ENCODE data around the gene GNB1L. TPM values are rescaled to one million over a fixed set of nuclear protein-coding genes. Genes with fewer than 3 reads are reported as not detected.

GNB1L gene
- polyA plus RNA-seq, 1 donor from 2014 or later, result 16.5 TPM

DNA sequence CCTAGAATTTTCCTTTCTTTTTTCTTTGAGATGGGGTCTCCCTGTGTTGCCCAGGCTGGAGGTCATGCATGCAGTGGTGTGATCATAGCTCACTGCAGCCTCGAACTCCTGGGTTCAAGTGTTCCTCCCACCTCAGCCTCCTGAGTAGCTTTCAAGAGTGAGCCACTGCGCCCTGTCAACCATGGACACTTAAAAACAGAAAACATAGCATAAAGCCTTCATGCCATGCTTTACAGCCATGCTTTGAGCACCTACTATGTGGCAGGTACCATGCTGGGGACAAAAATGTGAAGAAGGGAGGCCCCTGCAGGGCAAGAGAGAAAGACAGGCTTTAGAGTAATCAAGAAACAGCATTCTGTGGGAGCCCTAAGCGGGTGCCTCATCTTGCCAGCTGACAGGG is 13.7 kb upstream of the GNB1L start:
- no peaks in the 10 kb centered on the region for H3K79me2 ChIP-seq (replicated peaks; ENCODE audit: insufficient read depth, low read length)
- no peaks in the 10 kb centered on the region for H3F3A ChIP-seq (ENCODE audit: insufficient read depth, low read length, poor library complexity, severe bottlenecking)
- no peaks in the 10 kb centered on the region for H3K9me2 ChIP-seq (ENCODE audit: insufficient read depth, low read length)

DNA sequence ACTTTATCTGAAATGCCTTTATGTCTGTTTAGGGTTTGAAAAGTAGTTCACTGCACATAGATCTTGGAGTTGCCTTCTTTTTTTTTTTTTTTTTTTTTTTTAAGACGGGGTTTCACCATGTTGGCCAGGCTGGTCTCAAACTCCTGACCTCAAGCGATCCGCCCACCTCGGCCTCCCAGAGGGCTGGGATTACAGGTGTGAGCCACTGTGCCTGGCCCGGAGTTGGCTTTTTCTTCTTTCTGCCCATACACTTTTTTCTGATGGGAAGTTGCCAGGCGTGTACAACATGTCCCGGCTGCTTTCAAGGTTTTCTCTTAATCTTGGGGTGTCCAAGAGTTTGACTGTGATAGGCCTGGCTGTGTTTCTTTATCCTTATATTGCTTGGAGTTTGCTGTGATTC is 12.9 kb upstream of the GNB1L start:
- TF ChIP-seq POLR2AphosphoS5 (IDR thresholded peaks at IDR 0.05) (no peak), EP300 (conservative IDR thresholded peaks at IDR 0.05; ENCODE audit: poor library complexity, severe bottlenecking) (no peak), MXI1 (conservative IDR thresholded peaks at IDR 0.05; ENCODE audit: poor library complexity, severe bottlenecking) (no peak), EZH2 (IDR thresholded peaks at IDR 0.05; ENCODE audit: borderline replicate concordance, insufficient read depth, low read length, poor library complexity, severe bottlenecking) (no peak), REST (IDR thresholded peaks at IDR 0.05; ENCODE audit: borderline replicate concordance) (no peak)
- Histone ChIP-seq H3K9ac (ENCODE audit: low read length) (no peak overlapping the region), H3K4me2 (ENCODE audit: low read length) (no peak overlapping the region), H3K9me2 (ENCODE audit: insufficient read depth, low read length) (no peaks in the 10 kb centered on the region), H3K27me3 (ENCODE audit: insufficient read depth, low read depth, low read length) (no peaks in the 10 kb centered on the region), H3K4me3 (ENCODE audit: low read length) (no peak overlapping the region), H2AFZ (ENCODE audit: low read depth, low read length) (no peak overlapping the region), H3K36me3 (ENCODE audit: insufficient read depth, low read length) (no peaks in the 10 kb centered on the region), H4K20me1 (ENCODE audit: insufficient read depth) (no peaks in the 10 kb centered on the region), H3K79me2 (replicated peaks; ENCODE audit: insufficient read depth, low read length) (no peaks in the 10 kb centered on the region), H3K27ac (ENCODE audit: low read length) (no peak overlapping the region), H3K9me3 (ENCODE audit: low read length) (no peaks in the 10 kb centered on the region), H3F3A (ENCODE audit: insufficient read depth, low read length, poor library complexity, severe bottlenecking) (no peaks in the 10 kb centered on the region)

More for the DNA sequence above, 13.7 kb upstream of the GNB1L start:
- H3K9ac ChIP-seq (ENCODE audit: low read length), result no peak overlapping the region
- no peaks in the 10 kb centered on the region for H3K9me3 ChIP-seq (ENCODE audit: low read length)
- no peaks in the 10 kb centered on the region for H3K27me3 ChIP-seq (ENCODE audit: insufficient read depth, low read depth, low read length)
- H3K4me2 ChIP-seq (ENCODE audit: low read length), result no peak overlapping the region
- TF ChIP-seq POLR2AphosphoS5 (IDR thresholded peaks at IDR 0.05) (no peak), REST (IDR thresholded peaks at IDR 0.05; ENCODE audit: borderline replicate concordance) (no peak), TAF1 (IDR thresholded peaks at IDR 0.05; ENCODE audit: low read depth) (no peak), SMC3 (conservative IDR thresholded peaks at IDR 0.05; ENCODE audit: poor library complexity) (no peak), MXI1 (conservative IDR thresholded peaks at IDR 0.05; ENCODE audit: poor library complexity, severe bottlenecking) (no peak), RAD21 (conservative IDR thresholded peaks at IDR 0.05) (no peak), EP300 (conservative IDR thresholded peaks at IDR 0.05; ENCODE audit: poor library complexity, severe bottlenecking) (no peak), EZH2 (IDR thresholded peaks at IDR 0.05; ENCODE audit: borderline replicate concordance, insufficient read depth, low read length, poor library complexity, severe bottlenecking) (no peak)
- TF ChIP-seq, protein P1, sequence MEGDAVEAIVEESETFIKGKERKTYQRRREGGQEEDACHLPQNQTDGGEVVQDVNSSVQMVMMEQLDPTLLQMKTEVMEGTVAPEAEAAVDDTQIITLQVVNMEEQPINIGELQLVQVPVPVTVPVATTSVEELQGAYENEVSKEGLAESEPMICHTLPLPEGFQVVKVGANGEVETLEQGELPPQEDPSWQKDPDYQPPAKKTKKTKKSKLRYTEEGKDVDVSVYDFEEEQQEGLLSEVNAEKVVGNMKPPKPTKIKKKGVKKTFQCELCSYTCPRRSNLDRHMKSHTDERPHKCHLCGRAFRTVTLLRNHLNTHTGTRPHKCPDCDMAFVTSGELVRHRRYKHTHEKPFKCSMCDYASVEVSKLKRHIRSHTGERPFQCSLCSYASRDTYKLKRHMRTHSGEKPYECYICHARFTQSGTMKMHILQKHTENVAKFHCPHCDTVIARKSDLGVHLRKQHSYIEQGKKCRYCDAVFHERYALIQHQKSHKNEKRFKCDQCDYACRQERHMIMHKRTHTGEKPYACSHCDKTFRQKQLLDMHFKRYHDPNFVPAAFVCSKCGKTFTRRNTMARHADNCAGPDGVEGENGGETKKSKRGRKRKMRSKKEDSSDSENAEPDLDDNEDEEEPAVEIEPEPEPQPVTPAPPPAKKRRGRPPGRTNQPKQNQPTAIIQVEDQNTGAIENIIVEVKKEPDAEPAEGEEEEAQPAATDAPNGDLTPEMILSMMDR (IDR thresholded peaks at IDR 0.05; ENCODE audit: poor library complexity, severe bottlenecking), result no peak
- no peak overlapping the region for H3K4me3 ChIP-seq (ENCODE audit: low read length)
- H4K20me1 ChIP-seq (ENCODE audit: insufficient read depth), result no peaks in the 10 kb centered on the region
- H3K36me3 ChIP-seq (ENCODE audit: insufficient read depth, low read length), result no peaks in the 10 kb centered on the region
- no peak overlapping the region for H2AFZ ChIP-seq (ENCODE audit: low read depth, low read length)
- H3K27ac ChIP-seq (ENCODE audit: low read length), result no peak overlapping the region
